AG09309 (cell line): ENCODE data around the gene ALG2.
"Not testable (repeated sequence)": the region's sequence is repeated elsewhere in the genome, so short reads cannot be mapped to it uniquely, and the experiment has no call there.

ENCODE experiments used
- DNase-seq: peaks from one replicate; pipeline ENCODE4 v3.0.0-alpha.2; 2010; ENCODE audit warnings: low read depth
- H3K4me3 ChIP-seq: 2 replicates; pipeline ENCODE4 v1.5.1; 2011; ENCODE audit warnings: mild to moderate bottlenecking, low read depth, low read length, moderate library complexity; ENCODE audit not compliant: control insufficient read depth
- TF ChIP-seq, protein P1 (sequence below): IDR thresholded peaks from 2 replicates; pipeline ENCODE4 v1.5.1; 2011; ENCODE audit warnings: mild to moderate bottlenecking, low read depth, low read length, inconsistent platforms; ENCODE audit not compliant: insufficient read depth, control insufficient read depth; ENCODE audit errors: missing control alignments

The ALG2 gene

DNA sequence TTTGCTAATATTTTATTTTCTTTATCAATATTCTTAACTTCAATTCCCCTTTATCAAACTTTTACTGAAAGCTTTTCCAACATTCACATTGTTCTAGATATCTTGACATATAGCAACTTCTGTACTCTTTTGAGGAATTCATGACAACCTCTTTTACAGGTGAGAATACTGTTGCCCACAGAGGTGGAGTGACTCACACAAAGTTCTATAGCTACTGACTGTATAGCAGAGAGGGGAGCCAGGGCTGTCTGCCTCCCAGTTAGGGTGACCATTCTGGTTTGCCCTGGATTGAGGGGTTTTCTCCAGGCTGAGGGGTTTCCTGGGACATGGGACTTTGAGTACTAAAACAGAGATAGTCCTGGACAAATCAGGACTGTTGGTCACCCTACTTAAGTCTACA is 16.6 kb upstream of the ALG2 start:
- TF ChIP-seq, protein P1, sequence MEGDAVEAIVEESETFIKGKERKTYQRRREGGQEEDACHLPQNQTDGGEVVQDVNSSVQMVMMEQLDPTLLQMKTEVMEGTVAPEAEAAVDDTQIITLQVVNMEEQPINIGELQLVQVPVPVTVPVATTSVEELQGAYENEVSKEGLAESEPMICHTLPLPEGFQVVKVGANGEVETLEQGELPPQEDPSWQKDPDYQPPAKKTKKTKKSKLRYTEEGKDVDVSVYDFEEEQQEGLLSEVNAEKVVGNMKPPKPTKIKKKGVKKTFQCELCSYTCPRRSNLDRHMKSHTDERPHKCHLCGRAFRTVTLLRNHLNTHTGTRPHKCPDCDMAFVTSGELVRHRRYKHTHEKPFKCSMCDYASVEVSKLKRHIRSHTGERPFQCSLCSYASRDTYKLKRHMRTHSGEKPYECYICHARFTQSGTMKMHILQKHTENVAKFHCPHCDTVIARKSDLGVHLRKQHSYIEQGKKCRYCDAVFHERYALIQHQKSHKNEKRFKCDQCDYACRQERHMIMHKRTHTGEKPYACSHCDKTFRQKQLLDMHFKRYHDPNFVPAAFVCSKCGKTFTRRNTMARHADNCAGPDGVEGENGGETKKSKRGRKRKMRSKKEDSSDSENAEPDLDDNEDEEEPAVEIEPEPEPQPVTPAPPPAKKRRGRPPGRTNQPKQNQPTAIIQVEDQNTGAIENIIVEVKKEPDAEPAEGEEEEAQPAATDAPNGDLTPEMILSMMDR = no peak

DNA sequence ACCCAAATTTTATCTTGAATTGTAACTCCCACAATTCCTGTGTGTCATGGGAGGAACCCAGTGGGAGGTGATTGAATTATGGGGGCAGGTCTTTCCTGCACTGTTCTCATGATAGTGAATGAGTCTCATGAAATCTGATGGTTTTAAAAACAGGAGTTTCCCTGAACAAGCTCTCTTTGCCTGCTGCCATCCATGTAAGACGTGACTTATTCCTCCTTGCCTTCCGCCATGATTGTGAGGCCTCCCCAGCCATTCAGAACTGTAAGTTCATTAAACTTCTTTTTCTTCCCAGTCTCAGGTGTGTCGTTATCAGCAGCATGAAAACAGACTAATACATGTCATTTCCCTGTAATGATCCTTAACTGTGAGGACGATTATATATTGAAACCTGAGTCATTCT is 16.1 kb upstream of the ALG2 start:
- DNase-seq, H3K4me3 ChIP-seq: not testable (repeated sequence)

More for the DNA sequence above, 16.6 kb upstream of the ALG2 start:
- DNase-seq = no peak
- H3K4me3 ChIP-seq = no peak overlapping the region

DNA sequence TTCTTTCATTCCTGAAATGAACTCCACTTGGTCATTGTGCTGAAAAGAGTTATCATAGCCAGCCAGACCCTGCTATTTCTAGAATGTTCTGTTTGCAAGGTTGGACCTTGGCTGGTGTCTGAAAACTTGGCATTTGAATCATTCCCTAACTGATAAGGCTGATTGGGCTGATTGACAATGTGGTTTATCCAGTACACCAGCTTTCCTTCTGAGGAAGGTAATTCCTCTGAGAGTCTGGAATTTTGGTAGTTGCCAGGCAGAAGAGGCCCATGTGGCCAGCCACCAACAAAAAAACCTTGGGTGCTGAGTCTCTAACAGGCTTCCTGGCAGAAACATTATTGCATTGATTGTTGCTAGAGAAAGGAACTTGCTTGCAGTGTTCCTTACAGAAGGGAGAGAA is 15.6 kb upstream of the ALG2 start:
- no peak overlapping the region for H3K4me3 ChIP-seq
- TF ChIP-seq, protein P1 = no peak

DNA sequence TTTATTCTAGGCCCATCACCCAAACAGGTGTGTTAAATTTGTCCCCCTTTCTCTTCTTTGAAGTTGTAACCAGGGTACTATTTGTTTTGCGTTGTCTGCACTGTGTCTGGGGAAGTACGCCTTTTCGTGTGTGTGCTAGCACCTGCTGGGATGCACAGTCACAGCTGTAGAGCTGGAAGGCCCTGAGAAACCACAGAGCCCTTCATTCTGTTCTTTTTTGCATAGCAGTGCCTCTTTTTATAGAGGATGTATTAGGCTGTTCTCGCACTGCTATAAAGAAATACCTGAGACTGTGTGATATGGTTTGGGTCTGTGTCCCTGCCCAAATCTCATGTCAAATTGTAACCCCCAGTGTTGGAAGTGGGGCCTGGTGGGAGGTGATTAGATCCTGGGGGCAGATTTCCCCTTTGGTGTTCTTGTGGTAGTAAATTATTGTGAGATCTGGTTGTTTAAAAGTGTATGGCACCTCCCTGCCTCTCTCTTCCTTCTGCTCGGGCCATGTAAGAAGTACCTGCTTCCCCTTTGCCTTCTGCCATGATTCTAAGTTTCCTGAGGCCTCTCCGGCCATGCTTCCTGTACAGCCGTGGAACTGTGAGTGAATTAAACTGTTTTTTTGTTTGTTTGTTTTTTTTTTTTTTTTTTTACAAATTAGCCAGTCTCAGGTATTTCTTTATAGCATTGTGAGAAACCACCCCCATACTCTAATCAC is 14.3 kb upstream of the ALG2 start:
- TF ChIP-seq, protein P1 = no peak
- no peak for DNase-seq
- H3K4me3 ChIP-seq = no peak overlapping the region

More for the DNA sequence above, 15.6 kb upstream of the ALG2 start:
- no peak for DNase-seq

DNA sequence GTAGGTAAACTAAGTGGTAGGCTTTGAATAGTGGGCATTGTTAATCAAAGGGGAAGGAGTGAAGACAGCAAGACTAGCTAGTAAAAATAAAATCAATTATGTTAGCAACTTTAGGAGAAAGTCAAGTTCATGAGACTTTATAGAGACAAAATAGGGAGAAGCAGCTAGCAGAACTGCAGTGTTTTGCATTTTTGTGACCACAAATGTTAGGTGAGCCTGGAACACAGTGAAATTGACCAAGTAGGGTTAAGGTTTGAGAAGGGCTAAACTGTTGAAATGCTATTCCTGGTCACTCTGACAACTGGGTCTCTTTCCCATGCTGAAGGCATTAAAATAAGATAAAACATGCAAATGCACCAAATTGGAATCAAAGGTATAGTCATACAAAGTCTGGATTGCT is 13.3 kb upstream of the ALG2 start:
- no peak overlapping the region for H3K4me3 ChIP-seq
- TF ChIP-seq, protein P1 = no peak
- DNase-seq = no peak

DNA sequence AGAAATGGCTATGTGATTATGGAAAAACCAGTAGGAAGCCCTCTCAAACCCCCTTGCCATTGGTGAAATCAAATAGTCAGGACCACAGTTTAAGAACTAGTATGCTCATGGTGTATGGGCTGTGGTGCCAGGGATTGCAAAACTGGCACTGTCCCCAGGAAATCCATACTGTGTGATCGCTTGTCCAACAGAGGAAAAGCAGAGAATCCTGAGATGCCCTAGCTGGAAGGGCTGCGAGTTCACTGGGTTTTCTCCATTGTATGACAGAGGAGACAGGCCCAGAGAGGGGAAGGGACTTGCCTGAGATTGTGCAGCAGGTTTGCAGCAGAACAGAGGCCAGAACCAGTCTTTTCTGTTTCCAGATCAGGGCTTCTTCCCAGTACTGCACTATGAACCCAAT is 12.9 kb upstream of the ALG2 start:
- TF ChIP-seq, protein P1 = no peak
- no peak for DNase-seq
- no peak overlapping the region for H3K4me3 ChIP-seq

DNA sequence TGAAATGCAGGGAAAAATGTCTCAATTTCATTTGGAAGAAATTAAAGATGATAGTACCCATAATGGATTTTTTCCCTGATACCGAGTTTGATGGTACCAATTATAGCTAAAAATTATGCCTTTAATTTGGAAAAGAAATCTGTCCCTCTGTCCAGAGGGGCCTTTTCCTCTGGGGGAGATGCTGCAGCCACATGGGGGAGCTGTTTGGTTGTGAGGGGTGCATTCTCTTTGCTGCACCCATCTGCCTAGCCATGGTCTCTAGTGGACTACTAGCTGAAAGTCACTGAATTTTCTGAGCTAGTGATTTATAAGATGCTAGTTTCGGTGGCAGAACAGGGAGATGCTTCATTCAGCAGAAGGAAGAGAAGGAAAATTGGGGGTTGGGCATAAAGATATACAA is 10.0 kb upstream of the ALG2 start:
- TF ChIP-seq, protein P1 = peak; percentile 56
- DNase-seq = no peak
- no peak overlapping the region for H3K4me3 ChIP-seq
